A673 (cell line): ENCODE results near the gene ADGRL3.

Experiments used
- EZH2 ChIP-seq: fragments of 200-600 bp; sonication (generic); IDR thresholded peaks from 2 replicates; pipeline ENCODE4 v1.6.1; 2017; ENCODE audit warnings: borderline replicate concordance, low read depth, mild to moderate bottlenecking, mixed read lengths, antibody characterized with exemption, low read length; ENCODE audit not compliant: poor library complexity, severe bottlenecking
- TF ChIP-seq, protein P1 (sequence below): fragments of 300-800, 200-600 bp; sonication (generic); conservative IDR thresholded peaks from 2 replicates; pipeline ENCODE4 v1.5.1; 2017; ENCODE audit warnings: low read depth, mild to moderate bottlenecking, antibody characterized with exemption, low read length, moderate library complexity, mixed read lengths

GRCh38 chr4:61296144-61296543 lies 96.0 kb downstream of the ADGRL3 start:
- TF ChIP-seq, protein P1, sequence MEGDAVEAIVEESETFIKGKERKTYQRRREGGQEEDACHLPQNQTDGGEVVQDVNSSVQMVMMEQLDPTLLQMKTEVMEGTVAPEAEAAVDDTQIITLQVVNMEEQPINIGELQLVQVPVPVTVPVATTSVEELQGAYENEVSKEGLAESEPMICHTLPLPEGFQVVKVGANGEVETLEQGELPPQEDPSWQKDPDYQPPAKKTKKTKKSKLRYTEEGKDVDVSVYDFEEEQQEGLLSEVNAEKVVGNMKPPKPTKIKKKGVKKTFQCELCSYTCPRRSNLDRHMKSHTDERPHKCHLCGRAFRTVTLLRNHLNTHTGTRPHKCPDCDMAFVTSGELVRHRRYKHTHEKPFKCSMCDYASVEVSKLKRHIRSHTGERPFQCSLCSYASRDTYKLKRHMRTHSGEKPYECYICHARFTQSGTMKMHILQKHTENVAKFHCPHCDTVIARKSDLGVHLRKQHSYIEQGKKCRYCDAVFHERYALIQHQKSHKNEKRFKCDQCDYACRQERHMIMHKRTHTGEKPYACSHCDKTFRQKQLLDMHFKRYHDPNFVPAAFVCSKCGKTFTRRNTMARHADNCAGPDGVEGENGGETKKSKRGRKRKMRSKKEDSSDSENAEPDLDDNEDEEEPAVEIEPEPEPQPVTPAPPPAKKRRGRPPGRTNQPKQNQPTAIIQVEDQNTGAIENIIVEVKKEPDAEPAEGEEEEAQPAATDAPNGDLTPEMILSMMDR = no peak
- TF ChIP-seq EZH2 = no peak
